WTC11 (cell line): ENCODE data around the gene PRKAR1B. TPM values are rescaled to one million over a fixed set of nuclear protein-coding genes. Genes with fewer than 3 reads are reported as not detected.

ENCODE experiments used
- ATAC-seq: fragments of 200-7000 bp; cut with Tn5 transposase; 2 replicates; pipeline ENCODE4 v1.10.0; 2021; ENCODE audit warnings: mild to moderate bottlenecking, moderate library complexity
- CTCF ChIA-PET: fragments of 300-600 bp; sonication (Branson Sonifier 250); formaldehyde crosslinking; loops from one replicate; lab custom pipeline; 2021; ENCODE audit warnings: antibody characterized with exemption; lab: Charles Lee
- POLR2A ChIA-PET: fragments of 350-600 bp; sonication (Branson Sonifier 250); formaldehyde crosslinking; loops from one replicate; lab custom pipeline; 2021; ENCODE audit warnings: antibody characterized with exemption; lab: Charles Lee
- DNase-seq: peaks from one replicate; pipeline ENCODE4 v3.0.0; 2021; ENCODE audit warnings: low spot score
- H3K27ac Mint-ChIP-seq: 2 replicates; pipeline ENCODE4 v1.8.0; 2021; ENCODE audit warnings: mixed read lengths
- H3K27me3 Mint-ChIP-seq: 2 replicates; pipeline ENCODE4 v1.8.0; 2021; ENCODE audit warnings: low read depth, mild to moderate bottlenecking, moderate library complexity, mixed read lengths
- H3K36me3 Mint-ChIP-seq: 2 replicates; pipeline ENCODE4 v1.8.0; 2021; ENCODE audit warnings: mixed read lengths
- H3K4me1 Mint-ChIP-seq: 2 replicates; pipeline ENCODE4 v1.8.0; 2022; ENCODE audit warnings: mixed read lengths
- H3K4me3 Mint-ChIP-seq: 2 replicates; pipeline ENCODE4 v1.8.0; 2021; ENCODE audit warnings: mild to moderate bottlenecking, moderate library complexity, mixed read lengths
- H3K9me3 Mint-ChIP-seq: 2 replicates; pipeline ENCODE4 v1.8.0; 2021; ENCODE audit warnings: mixed read lengths
- CBFB ChIP-seq: sonication (generic); formaldehyde crosslinking; IDR thresholded peaks from 2 replicates; pipeline ENCODE4 v1.8.1; 2022; ENCODE audit warnings: mild to moderate bottlenecking, low read depth, missing genetic modification reagents
- ESRRA ChIP-seq: sonication (generic); formaldehyde crosslinking; IDR thresholded peaks from 2 replicates; pipeline ENCODE4 v1.8.1; 2022; ENCODE audit warnings: mild to moderate bottlenecking, missing genetic modification reagents, borderline replicate concordance
- ETV6 ChIP-seq: sonication (generic); formaldehyde crosslinking; IDR thresholded peaks from 2 replicates; pipeline ENCODE4 v1.8.1; 2022; ENCODE audit warnings: mild to moderate bottlenecking, missing genetic modification reagents
- FOXK1 ChIP-seq: sonication (generic); formaldehyde crosslinking; IDR thresholded peaks from 2 replicates; pipeline ENCODE4 v1.8.0; 2022; ENCODE audit warnings: mild to moderate bottlenecking, moderate library complexity, missing genetic modification reagents
- FOXP1 ChIP-seq: sonication (generic); formaldehyde crosslinking; IDR thresholded peaks from 2 replicates; pipeline ENCODE4 v1.8.0; 2022; ENCODE audit warnings: missing genetic modification reagents, mild to moderate bottlenecking, moderate library complexity, borderline replicate concordance
- GTF2I ChIP-seq: fragments of 250-450 bp; sonication (Bioruptor Pico); conservative IDR thresholded peaks from 2 replicates; pipeline ENCODE4 v1.4.0; 2021; ENCODE audit warnings: mild to moderate bottlenecking
- MYBL2 ChIP-seq: sonication (generic); formaldehyde crosslinking; IDR thresholded peaks from 2 replicates; pipeline ENCODE4 v1.8.1; 2023; ENCODE audit warnings: mild to moderate bottlenecking, moderate library complexity, missing genetic modification reagents
- NFE2L1 ChIP-seq: sonication (generic); formaldehyde crosslinking; IDR thresholded peaks from 2 replicates; pipeline ENCODE4 v1.8.1; 2023; ENCODE audit warnings: missing genetic modification reagents
- OVOL2 ChIP-seq: fragments of 250-450 bp; sonication (Bioruptor Pico); IDR thresholded peaks from 2 replicates; pipeline ENCODE4 v1.9.0; 2021; ENCODE audit warnings: mild to moderate bottlenecking, borderline replicate concordance
- SOX15 ChIP-seq: fragments of 250-450 bp; sonication (Bioruptor Pico); IDR thresholded peaks from 2 replicates; pipeline ENCODE4 v1.9.0; 2021; ENCODE audit warnings: mild to moderate bottlenecking
- TEAD1 ChIP-seq: sonication (generic); formaldehyde crosslinking; IDR thresholded peaks from 2 replicates; pipeline ENCODE4 v1.8.0; 2022; ENCODE audit warnings: mild to moderate bottlenecking, missing genetic modification reagents
- ZNF121 ChIP-seq: sonication (generic); formaldehyde crosslinking; IDR thresholded peaks from 2 replicates; pipeline ENCODE4 v1.8.0; 2023; ENCODE audit warnings: missing genetic modification reagents
- ZNF232 ChIP-seq: sonication (generic); formaldehyde crosslinking; IDR thresholded peaks from 2 replicates; pipeline ENCODE4 v1.8.0; 2022; ENCODE audit warnings: mild to moderate bottlenecking, missing genetic modification reagents
- ZNF263 ChIP-seq: sonication (generic); formaldehyde crosslinking; IDR thresholded peaks from 2 replicates; pipeline ENCODE4 v1.8.1; 2022; ENCODE audit warnings: low read depth, mild to moderate bottlenecking, moderate library complexity, missing genetic modification reagents
- ZNF423 ChIP-seq: fragments of 250-450 bp; sonication (Bioruptor Pico); IDR thresholded peaks from 2 replicates; pipeline ENCODE4 v2.1.2; 2022; ENCODE audit warnings: mild to moderate bottlenecking, moderate library complexity
- total RNA-seq: library from RNA; stranded (reverse); gene quantifications from 3 replicates; pipeline ENCODE4 v1.2.3, GENCODE V29; 2021
- TF ChIP-seq, protein P1 (sequence below): sonication (generic); formaldehyde crosslinking; IDR thresholded peaks from 2 replicates; pipeline ENCODE4 v1.8.0; 2022; ENCODE audit warnings: mild to moderate bottlenecking, missing genetic modification reagents
- TF ChIP-seq, protein P2 (sequence below): sonication (generic); formaldehyde crosslinking; IDR thresholded peaks from 2 replicates; pipeline ENCODE4 v1.8.1; 2023; ENCODE audit warnings: mild to moderate bottlenecking, missing genetic modification reagents
- TF ChIP-seq, protein P3 (sequence below): sonication (generic); formaldehyde crosslinking; conservative IDR thresholded peaks from 2 replicates; pipeline ENCODE4 v1.8.1; 2023; ENCODE audit warnings: mild to moderate bottlenecking, low read depth, missing genetic modification reagents, moderate library complexity
- TF ChIP-seq, protein P4 (sequence below): sonication (generic); formaldehyde crosslinking; IDR thresholded peaks from 2 replicates; pipeline ENCODE4 v1.8.1; 2022; ENCODE audit warnings: mild to moderate bottlenecking, moderate library complexity, missing genetic modification reagents
- TF ChIP-seq, protein P5 (sequence below): sonication (generic); formaldehyde crosslinking; IDR thresholded peaks from 2 replicates; pipeline ENCODE4 v1.8.0; 2022; ENCODE audit warnings: mild to moderate bottlenecking, missing genetic modification reagents

PRKAR1B gene
- total RNA-seq, 1 experiment from 2014 or later: 43.6 TPM

DNA sequence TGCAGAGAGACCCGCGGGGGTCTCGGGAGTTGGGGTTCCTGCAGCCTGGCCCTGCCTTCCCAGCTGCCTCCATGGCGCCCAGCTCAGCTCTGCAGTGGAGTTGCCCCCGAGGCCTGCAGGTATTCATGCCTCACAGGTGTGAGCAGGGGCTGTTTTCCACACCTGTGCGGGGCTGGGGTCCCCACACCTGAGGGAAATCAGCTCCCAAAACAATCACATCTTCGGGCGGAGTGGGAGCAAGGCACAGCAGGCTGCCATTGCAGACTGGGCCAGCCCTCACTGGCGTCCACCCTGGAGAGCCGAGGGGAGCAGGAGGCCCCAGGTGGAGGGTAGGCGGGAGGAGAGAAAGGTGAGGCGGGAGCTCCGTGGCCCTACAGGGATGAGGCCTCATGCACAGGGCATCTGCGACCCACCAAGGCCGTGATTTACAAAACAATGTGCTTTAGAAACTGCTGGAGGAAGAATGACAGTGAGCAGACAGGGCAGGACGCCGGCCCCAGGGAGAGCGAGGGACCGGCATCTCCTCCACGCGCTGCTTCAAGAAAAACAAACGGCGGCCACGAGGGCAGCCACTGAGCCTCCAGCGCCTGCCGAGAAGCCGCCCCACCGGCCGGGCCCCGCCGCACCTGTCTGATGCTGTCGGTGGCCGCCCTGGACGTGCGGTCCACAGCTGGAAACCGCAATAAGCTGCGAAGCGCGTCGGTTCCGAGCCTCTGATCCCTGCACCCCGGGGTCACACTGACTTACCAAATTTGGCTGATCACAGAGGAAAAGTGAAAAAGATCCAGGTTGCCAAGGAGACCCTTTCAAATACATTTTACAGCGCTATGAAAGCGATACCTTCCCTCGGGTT, 154.4 kb downstream of the PRKAR1B start:
- CTCF ChIA-PET: interaction anchor here (0.9 to 2.1 kb wide), 4 partner anchors 93 to 250 kb away, joined by 3 to 8 read pairs (median 4); no protein-coding TSS in a partner anchor
- H3K4me3 Mint-ChIP-seq: no peak overlapping the region
- H3K27me3 Mint-ChIP-seq: no peaks in the 10 kb centered on the region
- no peak overlapping the region; the same call in 1 of the 2 replicates for H3K27ac Mint-ChIP-seq
- peak; percentile 78 for ATAC-seq
- peaks cover 7% of the 10 kb centered on the region for H3K9me3 Mint-ChIP-seq
- peaks cover 26% of the 10 kb centered on the region for H3K36me3 Mint-ChIP-seq
- TF ChIP-seq MYBL2 (CRISPR knock-in tag): no peak
- TF ChIP-seq CBFB (CRISPR knock-in tag): no peak
- TF ChIP-seq ZNF232 (CRISPR knock-in tag): peak; percentile 74; the same call in 1 of the 2 replicates
- TF ChIP-seq GTF2I (CRISPR knock-in tag): no peak
- no peak for TF ChIP-seq SOX15 (CRISPR knock-in tag)
- TF ChIP-seq, protein P1, sequence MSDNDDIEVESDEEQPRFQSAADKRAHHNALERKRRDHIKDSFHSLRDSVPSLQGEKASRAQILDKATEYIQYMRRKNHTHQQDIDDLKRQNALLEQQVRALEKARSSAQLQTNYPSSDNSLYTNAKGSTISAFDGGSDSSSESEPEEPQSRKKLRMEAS (CRISPR knock-in tag): peak; percentile 77
- no peak for TF ChIP-seq ZNF263
- TF ChIP-seq, protein P2, sequence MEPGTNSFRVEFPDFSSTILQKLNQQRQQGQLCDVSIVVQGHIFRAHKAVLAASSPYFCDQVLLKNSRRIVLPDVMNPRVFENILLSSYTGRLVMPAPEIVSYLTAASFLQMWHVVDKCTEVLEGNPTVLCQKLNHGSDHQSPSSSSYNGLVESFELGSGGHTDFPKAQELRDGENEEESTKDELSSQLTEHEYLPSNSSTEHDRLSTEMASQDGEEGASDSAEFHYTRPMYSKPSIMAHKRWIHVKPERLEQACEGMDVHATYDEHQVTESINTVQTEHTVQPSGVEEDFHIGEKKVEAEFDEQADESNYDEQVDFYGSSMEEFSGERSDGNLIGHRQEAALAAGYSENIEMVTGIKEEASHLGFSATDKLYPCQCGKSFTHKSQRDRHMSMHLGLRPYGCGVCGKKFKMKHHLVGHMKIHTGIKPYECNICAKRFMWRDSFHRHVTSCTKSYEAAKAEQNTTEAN: peak; percentile 70
- peak; percentile 50; the same call in 1 of the 2 replicates for TF ChIP-seq NFE2L1
- no peak for TF ChIP-seq OVOL2
- TF ChIP-seq, protein P3, sequence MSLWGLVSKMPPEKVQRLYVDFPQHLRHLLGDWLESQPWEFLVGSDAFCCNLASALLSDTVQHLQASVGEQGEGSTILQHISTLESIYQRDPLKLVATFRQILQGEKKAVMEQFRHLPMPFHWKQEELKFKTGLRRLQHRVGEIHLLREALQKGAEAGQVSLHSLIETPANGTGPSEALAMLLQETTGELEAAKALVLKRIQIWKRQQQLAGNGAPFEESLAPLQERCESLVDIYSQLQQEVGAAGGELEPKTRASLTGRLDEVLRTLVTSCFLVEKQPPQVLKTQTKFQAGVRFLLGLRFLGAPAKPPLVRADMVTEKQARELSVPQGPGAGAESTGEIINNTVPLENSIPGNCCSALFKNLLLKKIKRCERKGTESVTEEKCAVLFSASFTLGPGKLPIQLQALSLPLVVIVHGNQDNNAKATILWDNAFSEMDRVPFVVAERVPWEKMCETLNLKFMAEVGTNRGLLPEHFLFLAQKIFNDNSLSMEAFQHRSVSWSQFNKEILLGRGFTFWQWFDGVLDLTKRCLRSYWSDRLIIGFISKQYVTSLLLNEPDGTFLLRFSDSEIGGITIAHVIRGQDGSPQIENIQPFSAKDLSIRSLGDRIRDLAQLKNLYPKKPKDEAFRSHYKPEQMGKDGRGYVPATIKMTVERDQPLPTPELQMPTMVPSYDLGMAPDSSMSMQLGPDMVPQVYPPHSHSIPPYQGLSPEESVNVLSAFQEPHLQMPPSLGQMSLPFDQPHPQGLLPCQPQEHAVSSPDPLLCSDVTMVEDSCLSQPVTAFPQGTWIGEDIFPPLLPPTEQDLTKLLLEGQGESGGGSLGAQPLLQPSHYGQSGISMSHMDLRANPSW: no peak
- TF ChIP-seq FOXP1 (CRISPR knock-in tag): no peak
- TF ChIP-seq ESRRA (CRISPR knock-in tag): no peak
- peak; percentile 78 for TF ChIP-seq ETV6 (CRISPR knock-in tag)
- peak; percentile 70; the same call in 1 of the 2 replicates for TF ChIP-seq FOXK1 (CRISPR knock-in tag)
- 0 out of 2 replicates have a peak, but pooled peaks have one; percentile 20 for TF ChIP-seq TEAD1
- TF ChIP-seq, protein P4, sequence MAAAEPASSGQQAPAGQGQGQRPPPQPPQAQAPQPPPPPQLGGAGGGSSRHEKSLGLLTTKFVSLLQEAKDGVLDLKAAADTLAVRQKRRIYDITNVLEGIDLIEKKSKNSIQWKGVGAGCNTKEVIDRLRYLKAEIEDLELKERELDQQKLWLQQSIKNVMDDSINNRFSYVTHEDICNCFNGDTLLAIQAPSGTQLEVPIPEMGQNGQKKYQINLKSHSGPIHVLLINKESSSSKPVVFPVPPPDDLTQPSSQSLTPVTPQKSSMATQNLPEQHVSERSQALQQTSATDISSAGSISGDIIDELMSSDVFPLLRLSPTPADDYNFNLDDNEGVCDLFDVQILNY (CRISPR knock-in tag): no peak
- peak; percentile 44; the same call in 1 of the 2 replicates for TF ChIP-seq ZNF423 (CRISPR knock-in tag)
- TF ChIP-seq, protein P5, sequence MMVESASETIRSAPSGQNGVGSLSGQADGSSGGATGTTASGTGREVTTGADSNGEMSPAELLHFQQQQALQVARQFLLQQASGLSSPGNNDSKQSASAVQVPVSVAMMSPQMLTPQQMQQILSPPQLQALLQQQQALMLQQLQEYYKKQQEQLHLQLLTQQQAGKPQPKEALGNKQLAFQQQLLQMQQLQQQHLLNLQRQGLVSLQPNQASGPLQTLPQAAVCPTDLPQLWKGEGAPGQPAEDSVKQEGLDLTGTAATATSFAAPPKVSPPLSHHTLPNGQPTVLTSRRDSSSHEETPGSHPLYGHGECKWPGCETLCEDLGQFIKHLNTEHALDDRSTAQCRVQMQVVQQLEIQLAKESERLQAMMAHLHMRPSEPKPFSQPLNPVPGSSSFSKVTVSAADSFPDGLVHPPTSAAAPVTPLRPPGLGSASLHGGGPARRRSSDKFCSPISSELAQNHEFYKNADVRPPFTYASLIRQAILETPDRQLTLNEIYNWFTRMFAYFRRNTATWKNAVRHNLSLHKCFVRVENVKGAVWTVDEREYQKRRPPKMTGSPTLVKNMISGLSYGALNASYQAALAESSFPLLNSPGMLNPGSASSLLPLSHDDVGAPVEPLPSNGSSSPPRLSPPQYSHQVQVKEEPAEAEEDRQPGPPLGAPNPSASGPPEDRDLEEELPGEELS (CRISPR knock-in tag): 0 out of 2 replicates have a peak, but pooled peaks have one; percentile 35
- 0 out of 2 replicates have a peak, but pooled peaks have one; percentile 13 for TF ChIP-seq ZNF121 (CRISPR knock-in tag)
- H3K4me1 Mint-ChIP-seq: peaks cover 18% of the 10 kb centered on the region
- POLR2A ChIA-PET: no interaction called here
- DNase-seq: peak; percentile 52
